HEK293 (cell line): ENCODE results near the gene LSG1.

Experiments used
- CTCF ChIA-PET: fragments of 350-600 bp; formaldehyde crosslinking; extraction: SDS; loops from one replicate; lab custom pipeline; 2021; ENCODE audit warnings: antibody characterized with exemption; lab: Yijun Ruan, JAX
- POLR2A ChIA-PET: fragments of 300-600 bp; formaldehyde crosslinking; extraction: SDS; loops from one replicate; lab custom pipeline; 2020; ENCODE audit warnings: antibody characterized with exemption, inconsistent platforms; lab: Yijun Ruan, JAX
- H3K27ac ChIP-seq: fragments of 200-500 bp; sonication (Bioruptor generic); 2 replicates; pipeline ENCODE4 v1.5.1; 2014; ENCODE audit warnings: low read depth, low read length, control low read depth, inconsistent platforms; ENCODE audit errors: extremely low read depth
- H3K36me3 ChIP-seq, 2 experiments: fragments of 200-500 bp in 1 of 2; sonication (Bioruptor generic) in 1 of 2; 1 replicate in 1 of 2; 2 replicates in 1 of 2; pipeline ENCODE4 v1.5.1; 2014 to 2017; ENCODE audit warnings: inconsistent platforms in 2 of 2, low read length in 2 of 2; ENCODE audit not compliant: control insufficient read depth in 2 of 2, insufficient read depth in 1 of 2
- H3K4me1 ChIP-seq: fragments of 200-500 bp; sonication (Bioruptor generic); 2 replicates; pipeline ENCODE4 v1.5.1; 2014; ENCODE audit warnings: mild to moderate bottlenecking, low read length, inconsistent platforms; ENCODE audit not compliant: control insufficient read depth, insufficient read depth
- H3K4me3 ChIP-seq: 2 replicates; pipeline ENCODE4 v1.5.1; 2011; ENCODE audit warnings: low read depth, mild to moderate bottlenecking, control low read depth, low read length, moderate library complexity
- H3K9me3 ChIP-seq: fragments of 200-500 bp; sonication (Bioruptor generic); 2 replicates; pipeline ENCODE4 v1.5.1; 2014; ENCODE audit warnings: low read depth, low read length, inconsistent platforms; ENCODE audit not compliant: control insufficient read depth, insufficient read depth
- OSR2 ChIP-seq: fragments of 450-650 bp; formaldehyde crosslinking; IDR thresholded peaks from 2 replicates; pipeline ENCODE4 v1.5.1; 2016; ENCODE audit warnings: missing biosample characterization, missing genetic modification characterization
- PRDM4 ChIP-seq: fragments of 450-650 bp; formaldehyde crosslinking; IDR thresholded peaks from 2 replicates; pipeline ENCODE4 v1.5.1; 2017; ENCODE audit warnings: missing biosample characterization, missing genetic modification characterization
- SALL2 ChIP-seq: fragments of 450-650 bp; formaldehyde crosslinking; IDR thresholded peaks from 2 replicates; pipeline ENCODE4 v1.5.0; 2017; ENCODE audit warnings: missing biosample characterization, mild to moderate bottlenecking, missing genetic modification characterization, borderline replicate concordance
- YY1 ChIP-seq: fragments of 450-650 bp; formaldehyde crosslinking; IDR thresholded peaks from 2 replicates; pipeline ENCODE4 v1.5.1; 2018; ENCODE audit warnings: missing biosample characterization, missing genetic modification characterization
- ZBTB1 ChIP-seq: fragments of 450-650 bp; formaldehyde crosslinking; IDR thresholded peaks from 2 replicates; pipeline ENCODE4 v1.5.1; 2016; ENCODE audit warnings: missing biosample characterization, missing genetic modification characterization
- ZBTB26 ChIP-seq: fragments of 450-650 bp; formaldehyde crosslinking; optimal IDR thresholded peaks from 2 replicates; pipeline ENCODE3; 2016; ENCODE audit warnings: missing biosample characterization, mild to moderate bottlenecking, missing genetic modification characterization
- ZFP3 ChIP-seq: fragments of 450-650 bp; formaldehyde crosslinking; IDR thresholded peaks from 2 replicates; pipeline ENCODE4 v1.5.1; 2016; ENCODE audit warnings: low read depth, missing biosample characterization, missing genetic modification characterization
- ZNF26 ChIP-seq: fragments of 450-650 bp; formaldehyde crosslinking; IDR thresholded peaks from 2 replicates; pipeline ENCODE4 v1.5.1; 2016; ENCODE audit warnings: missing biosample characterization, missing genetic modification characterization
- ZNF266 ChIP-seq: fragments of 450-650 bp; formaldehyde crosslinking; IDR thresholded peaks from 2 replicates; pipeline ENCODE4 v1.5.1; 2016; ENCODE audit warnings: missing biosample characterization, missing genetic modification characterization, low read depth
- ZNF398 ChIP-seq: fragments of 450-650 bp; formaldehyde crosslinking; IDR thresholded peaks from 2 replicates; pipeline ENCODE4 v1.5.1; 2017; ENCODE audit warnings: missing biosample characterization, missing genetic modification characterization
- ZNF510 ChIP-seq: fragments of 450-650 bp; formaldehyde crosslinking; IDR thresholded peaks from 2 replicates; pipeline ENCODE4 v1.5.1; 2018; ENCODE audit warnings: mild to moderate bottlenecking, missing genetic modification characterization, missing biosample characterization; ENCODE audit not compliant: insufficient replicate concordance
- ZNF571 ChIP-seq: fragments of 450-650 bp; formaldehyde crosslinking; IDR thresholded peaks from 2 replicates; pipeline ENCODE4 v1.5.0; 2017; ENCODE audit warnings: missing biosample characterization, missing genetic modification characterization
- ZNF600 ChIP-seq: fragments of 450-650 bp; formaldehyde crosslinking; IDR thresholded peaks from 2 replicates; pipeline ENCODE4 v1.5.1; 2016; ENCODE audit warnings: missing biosample characterization, missing genetic modification characterization
- ZNF624 ChIP-seq: fragments of 450-650 bp; formaldehyde crosslinking; IDR thresholded peaks from 2 replicates; pipeline ENCODE4 v1.5.1; 2017; ENCODE audit warnings: missing biosample characterization, missing genetic modification characterization
- ZNF677 ChIP-seq: fragments of 450-650 bp; IDR thresholded peaks from 2 replicates; pipeline ENCODE4 v1.5.0; 2018; ENCODE audit warnings: missing biosample characterization, mild to moderate bottlenecking, missing genetic modification characterization, moderate library complexity
- ZNF704 ChIP-seq: fragments of 450-650 bp; formaldehyde crosslinking; IDR thresholded peaks from 2 replicates; pipeline ENCODE4 v1.5.1; 2016; ENCODE audit warnings: missing biosample characterization, missing genetic modification characterization
- ZNF707 ChIP-seq: fragments of 450-650 bp; formaldehyde crosslinking; IDR thresholded peaks from 2 replicates; pipeline ENCODE4 v1.5.1; 2016; ENCODE audit warnings: missing biosample characterization, missing genetic modification characterization
- ZNF777 ChIP-seq: fragments of 450-650 bp; formaldehyde crosslinking; IDR thresholded peaks from 2 replicates; pipeline ENCODE4 v1.5.1; 2017; ENCODE audit warnings: missing biosample characterization, missing genetic modification characterization, borderline replicate concordance

The LSG1 gene

GRCh38 chr3:194691481-194692283 is 19.7 kb upstream of the LSG1 start:
- Histone ChIP-seq H3K4me1 (0 out of 2 replicates have a peak, but pooled peaks cover 4% of the 10 kb centered on the region), H3K27ac (no peak overlapping the region), H3K9me3 (no peaks in the 10 kb centered on the region), H3K4me3 (no peak overlapping the region), H3K36me3 (peaks cover 0 to 8% of the 10 kb centered on the region in 2 experiments; a peak in 1 of 3 replicates)
- TF ChIP-seq ZNF677 (tag by site-specific recombination) = no peak
- TF ChIP-seq ZNF266 (tag by site-specific recombination) = no peak
- no peak for TF ChIP-seq ZNF571 (tag by site-specific recombination)
- no peak for TF ChIP-seq ZNF707 (tag by site-specific recombination)
- TF ChIP-seq PRDM4 = no peak
- TF ChIP-seq ZNF26 (tag by site-specific recombination) = no peak
- no peak for TF ChIP-seq ZNF398
- no peak for TF ChIP-seq ZNF777 (tag by site-specific recombination)
- TF ChIP-seq YY1 (tag by site-specific recombination) = no peak
- no peak for TF ChIP-seq ZNF600 (tag by site-specific recombination)
- no peak for TF ChIP-seq ZNF704 (tag by site-specific recombination)
- TF ChIP-seq ZBTB1 (tag by site-specific recombination) = no peak
- TF ChIP-seq OSR2 (tag by site-specific recombination) = no peak
- TF ChIP-seq ZBTB26 (tag by site-specific recombination) = no peak
- TF ChIP-seq ZNF510 (tag by site-specific recombination) = no peak
- no peak for TF ChIP-seq SALL2 (tag by site-specific recombination)
- TF ChIP-seq ZFP3 (tag by site-specific recombination) = no peak
- TF ChIP-seq ZNF624 = no peak
- ChIA-PET CTCF (interaction anchor here (0.6 kb wide), 1 partner anchor 232 kb away, joined by 3 read pairs; no protein-coding TSS in a partner anchor), POLR2A (interaction anchor here (1.0 to 1.1 kb wide), 2 partner anchors 15 to 19 kb away, joined by 3 read pairs; no protein-coding TSS in a partner anchor)
